Right lobe of liver (tissue), 6 donors: ENCODE results near the gene CRYGC. TPM values are rescaled to one million over a fixed set of nuclear protein-coding genes. Genes with fewer than 3 reads are reported as not detected.
"Not testable (repeated sequence)": the region's sequence is repeated elsewhere in the genome, so short reads cannot be mapped to it uniquely, and the experiment has no call there.

Experiments used
- ATAC-seq, 4 donors: fragments of 200-7000 bp; cut with Tn5 transposase; one replicate each; pipeline ENCODE4 v1.9.1; 2020; ENCODE audit warnings: mild to moderate bottlenecking in 4 of 4, moderate library complexity in 4 of 4
- DNase-seq, 3 donors: peaks; one replicate each; pipeline ENCODE4 v3.0.0-alpha.2; 2020
- H3K27ac ChIP-seq, 3 donors: fragments of 200-600 bp; one replicate each; pipeline ENCODE4 v1.8.0; 2022
- H3K27me3 ChIP-seq, 2 donors: fragments of 200-600 bp; one replicate each; pipeline ENCODE4 v1.8.0; 2022
- H3K36me3 ChIP-seq, 4 donors: fragments of 200-600 bp; sonication (generic) in 1 of 4; one replicate each; pipeline versions ENCODE4 v1.5.1 to v1.8.0; 2017 to 2022; ENCODE audit warnings: control low read depth in 1 of 4
- H3K4me1 ChIP-seq, 4 donors: fragments of 200-600 bp; sonication (generic) in 1 of 4; one replicate each; pipeline versions ENCODE4 v1.5.1 to v1.8.0; 2017 to 2022; ENCODE audit warnings: control low read depth in 1 of 4
- H3K4me3 ChIP-seq, 3 donors: fragments of 200-600 bp; one replicate each; pipeline ENCODE4 v1.8.0; 2022
- H3K9me3 ChIP-seq, 4 donors: fragments of 200-600 bp; sonication (generic) in 1 of 4; one replicate each; pipeline versions ENCODE4 v1.5.1 to v1.8.0; 2017 to 2022; ENCODE audit warnings: control low read depth in 1 of 4
- POLR2A ChIP-seq: fragments of 450-650 bp; IDR thresholded peaks from one replicate; pipeline ENCODE4 v1.6.1; 2017; ENCODE audit warnings: antibody characterized with exemption, mild to moderate bottlenecking
- WGBS: methylation state at CpG from one replicate; pipeline ENCODE4 v1.1.6; 2018; ENCODE audit warnings: low coverage, low lambda C conversion rate; ENCODE audit not compliant: insufficient coverage; ENCODE audit errors: missing lambda C conversion rate; 5-methylcytosine and 5-hydroxymethylcytosine counted together
- intact Hi-C, 2 donors: fragments of 100-400 bp; cut with DNase I; formaldehyde crosslinking; loops; one replicate each; pipeline versions ENCODE4 v1.11.2 to v1.14.1; 2022
- total RNA-seq, 6 experiments: library from RNA; depleted of rRNA in 2 of 6; stranded (reverse); fragments of >200 nt in 2 of 6; fragmentation: NEBNext Ultra II Directional in 3 of 6; extraction: Animal tissue kit (Norgen Biotek cat#: 25700) in 3 of 6; gene quantifications; one replicate each; pipeline versions ENCODE4 v1.1.0 to v1.2.4, GENCODE V29; 2016 to 2023
- TF ChIP-seq, protein P1 (sequence below), 4 donors: fragments of 200-600 bp in 3 of 4; fragments of 450-650 bp in 1 of 4; IDR thresholded peaks; one replicate each; pipeline versions ENCODE4 v1.5.1 to v1.8.0; 2016 to 2022; ENCODE audit warnings: antibody characterized with exemption in 4 of 4, mild to moderate bottlenecking in 2 of 4
- donor health status: DM: no; HTN: yes; CAD: no.
- donor health status: DM: no; HTN: no; CAD: no.
- donor health status: DM: no; HTN: no; CAD: no.
- donor health status: DM: no; HTN: yes; CAD: no.
- donor health status: DM: no; HTN: yes; CAD: no.

CRYGC gene
- total RNA-seq, 6 experiments from 2014 or later, result not detected

DNA sequence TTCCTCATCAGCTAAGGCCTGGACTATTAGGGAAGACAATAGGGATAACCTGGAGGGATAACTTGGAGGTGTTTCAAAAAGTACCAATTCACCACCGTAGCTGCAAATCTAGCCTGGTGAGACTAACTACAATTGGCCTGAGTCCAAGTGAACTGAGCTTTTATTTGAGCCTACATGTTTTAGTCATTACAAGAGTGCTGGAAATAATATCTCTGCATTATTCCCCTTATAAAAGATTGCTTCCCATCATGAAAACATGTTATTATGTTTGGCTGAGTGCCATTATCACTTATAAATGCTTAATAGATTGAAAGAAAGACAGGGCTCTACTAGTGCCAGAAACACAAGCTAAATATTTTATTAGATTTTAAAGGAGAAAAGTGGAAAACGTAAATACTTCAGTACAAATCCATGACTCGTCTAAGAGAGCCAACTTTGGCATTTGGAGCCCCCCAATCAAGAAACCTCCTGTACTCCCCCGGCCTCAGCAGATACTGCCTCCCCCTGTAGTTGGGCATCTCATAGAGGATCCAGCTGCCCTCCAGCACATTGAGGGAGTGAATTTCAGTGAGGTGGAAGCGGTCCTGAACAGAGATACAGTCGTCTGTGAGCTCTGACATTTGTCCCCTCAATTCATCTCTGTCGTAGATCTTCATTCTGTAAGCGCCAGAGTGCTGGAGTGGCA, 12.8 kb upstream of the CRYGC start:
- Histone ChIP-seq H3K27me3 (no peaks in the 10 kb centered on the region), H3K4me3 (no peak overlapping the region), H3K36me3 (no peaks in the 10 kb centered on the region), H3K27ac (no peak overlapping the region), H3K9me3 (no peaks in the 10 kb centered on the region), H3K4me1 (no peaks in the 10 kb centered on the region)
- no peak for DNase-seq
- intact Hi-C loops, result no loop called here
- TF ChIP-seq, protein P1, sequence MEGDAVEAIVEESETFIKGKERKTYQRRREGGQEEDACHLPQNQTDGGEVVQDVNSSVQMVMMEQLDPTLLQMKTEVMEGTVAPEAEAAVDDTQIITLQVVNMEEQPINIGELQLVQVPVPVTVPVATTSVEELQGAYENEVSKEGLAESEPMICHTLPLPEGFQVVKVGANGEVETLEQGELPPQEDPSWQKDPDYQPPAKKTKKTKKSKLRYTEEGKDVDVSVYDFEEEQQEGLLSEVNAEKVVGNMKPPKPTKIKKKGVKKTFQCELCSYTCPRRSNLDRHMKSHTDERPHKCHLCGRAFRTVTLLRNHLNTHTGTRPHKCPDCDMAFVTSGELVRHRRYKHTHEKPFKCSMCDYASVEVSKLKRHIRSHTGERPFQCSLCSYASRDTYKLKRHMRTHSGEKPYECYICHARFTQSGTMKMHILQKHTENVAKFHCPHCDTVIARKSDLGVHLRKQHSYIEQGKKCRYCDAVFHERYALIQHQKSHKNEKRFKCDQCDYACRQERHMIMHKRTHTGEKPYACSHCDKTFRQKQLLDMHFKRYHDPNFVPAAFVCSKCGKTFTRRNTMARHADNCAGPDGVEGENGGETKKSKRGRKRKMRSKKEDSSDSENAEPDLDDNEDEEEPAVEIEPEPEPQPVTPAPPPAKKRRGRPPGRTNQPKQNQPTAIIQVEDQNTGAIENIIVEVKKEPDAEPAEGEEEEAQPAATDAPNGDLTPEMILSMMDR (IDR thresholded peaks at IDR 0.05), result no peak
- no peak for TF ChIP-seq POLR2A
- 69% methylated on average over 8 of the region's 8 CpGs for WGBS
- ATAC-seq, result no peak

DNA sequence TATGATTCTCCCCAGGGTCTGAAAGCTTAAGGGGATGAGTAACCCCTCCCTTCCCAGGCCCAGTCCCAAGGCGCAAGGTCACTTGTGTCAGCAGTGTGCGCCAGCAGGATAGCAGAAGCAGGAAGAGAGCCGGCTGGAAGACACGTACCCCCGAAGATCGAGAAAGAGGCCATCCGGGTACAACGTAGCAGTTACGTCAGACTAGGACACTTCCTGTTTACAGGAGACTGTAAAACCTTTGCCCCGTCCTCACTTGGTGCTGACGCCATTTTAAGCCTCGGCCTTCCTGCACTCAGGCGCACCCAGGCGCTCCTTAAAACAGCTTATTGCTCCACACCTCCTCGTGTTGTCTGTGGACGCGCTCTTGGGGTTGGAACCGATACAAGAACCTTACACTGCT, 9.8 kb upstream of the CRYGC start:
- DNase-seq (no peak), ATAC-seq (no peak)
- no peaks in the 10 kb centered on the region for H3K36me3 ChIP-seq
- H3K4me3 ChIP-seq, result no peak overlapping the region
- H3K27ac ChIP-seq, result no peak overlapping the region
- intact Hi-C loops, result no loop called here
- 80% methylated on average over 8 of the region's 18 CpGs for WGBS
- no peaks in the 10 kb centered on the region for H3K27me3 ChIP-seq
- no peaks in the 10 kb centered on the region for H3K4me1 ChIP-seq
- no peaks in the 10 kb centered on the region for H3K9me3 ChIP-seq
- TF ChIP-seq POLR2A, result no peak
- TF ChIP-seq, protein P1 (IDR thresholded peaks at IDR 0.05), result no peak

DNA sequence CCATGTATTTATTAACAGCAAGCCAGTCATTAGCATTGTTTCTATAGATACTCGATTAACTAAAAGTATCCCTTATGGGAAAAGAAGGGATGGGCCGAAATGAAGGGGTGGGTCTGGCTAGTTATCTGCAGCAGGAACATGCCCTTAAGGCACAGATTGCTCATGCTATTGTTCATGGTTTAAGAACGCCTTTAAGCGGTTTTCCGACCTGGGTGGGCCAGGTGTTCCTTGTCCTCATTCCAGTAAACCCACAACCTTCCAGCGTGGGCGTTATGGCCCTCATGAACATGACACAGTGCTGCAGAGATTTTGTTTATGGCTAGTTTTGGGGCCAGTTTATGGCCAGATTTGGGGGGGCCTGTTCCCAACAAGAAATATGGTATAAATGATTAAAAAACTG, 8.7 kb upstream of the CRYGC start:
- intact Hi-C loops, result not testable (repeated sequence)

DNA sequence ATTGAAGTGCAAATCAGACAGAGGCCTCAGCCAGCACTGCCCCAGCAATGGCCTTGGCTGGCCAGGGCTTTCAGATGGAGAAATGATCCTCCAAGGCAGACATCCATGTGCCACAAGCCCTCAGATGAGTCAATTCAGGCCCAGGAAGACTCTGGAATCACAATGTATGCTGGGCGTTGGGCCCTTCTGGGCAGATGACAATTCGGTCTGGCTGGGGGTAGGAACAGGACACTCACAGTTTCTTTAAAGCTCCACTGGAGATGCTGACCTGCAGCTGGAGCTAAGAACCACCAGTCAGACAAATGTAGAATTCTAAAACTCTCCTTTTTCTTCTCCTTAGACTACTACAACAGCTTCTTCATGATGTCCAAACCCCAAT, 7.1 kb upstream of the CRYGC start:
- WGBS, result no CpG with 5 or more reads among the region's 2 CpGs
- Histone ChIP-seq H3K27me3 (no peaks in the 10 kb centered on the region), H3K4me3 (no peak overlapping the region), H3K4me1 (no peaks in the 10 kb centered on the region), H3K36me3 (no peaks in the 10 kb centered on the region), H3K9me3 (no peaks in the 10 kb centered on the region), H3K27ac (no peak overlapping the region)
- no peak for ATAC-seq
- intact Hi-C loops, result no loop called here
- no peak for DNase-seq
- TF ChIP-seq, protein P1 (IDR thresholded peaks at IDR 0.05), result no peak
- no peak for TF ChIP-seq POLR2A

More for the DNA sequence above, 8.7 kb upstream of the CRYGC start:
- H3K27me3 ChIP-seq, ATAC-seq, H3K36me3 ChIP-seq, H3K4me3 ChIP-seq, DNase-seq, H3K4me1 ChIP-seq, H3K27ac ChIP-seq, H3K9me3 ChIP-seq: not testable (repeated sequence)
- 95% methylated on average over 7 of the region's 7 CpGs for WGBS

DNA sequence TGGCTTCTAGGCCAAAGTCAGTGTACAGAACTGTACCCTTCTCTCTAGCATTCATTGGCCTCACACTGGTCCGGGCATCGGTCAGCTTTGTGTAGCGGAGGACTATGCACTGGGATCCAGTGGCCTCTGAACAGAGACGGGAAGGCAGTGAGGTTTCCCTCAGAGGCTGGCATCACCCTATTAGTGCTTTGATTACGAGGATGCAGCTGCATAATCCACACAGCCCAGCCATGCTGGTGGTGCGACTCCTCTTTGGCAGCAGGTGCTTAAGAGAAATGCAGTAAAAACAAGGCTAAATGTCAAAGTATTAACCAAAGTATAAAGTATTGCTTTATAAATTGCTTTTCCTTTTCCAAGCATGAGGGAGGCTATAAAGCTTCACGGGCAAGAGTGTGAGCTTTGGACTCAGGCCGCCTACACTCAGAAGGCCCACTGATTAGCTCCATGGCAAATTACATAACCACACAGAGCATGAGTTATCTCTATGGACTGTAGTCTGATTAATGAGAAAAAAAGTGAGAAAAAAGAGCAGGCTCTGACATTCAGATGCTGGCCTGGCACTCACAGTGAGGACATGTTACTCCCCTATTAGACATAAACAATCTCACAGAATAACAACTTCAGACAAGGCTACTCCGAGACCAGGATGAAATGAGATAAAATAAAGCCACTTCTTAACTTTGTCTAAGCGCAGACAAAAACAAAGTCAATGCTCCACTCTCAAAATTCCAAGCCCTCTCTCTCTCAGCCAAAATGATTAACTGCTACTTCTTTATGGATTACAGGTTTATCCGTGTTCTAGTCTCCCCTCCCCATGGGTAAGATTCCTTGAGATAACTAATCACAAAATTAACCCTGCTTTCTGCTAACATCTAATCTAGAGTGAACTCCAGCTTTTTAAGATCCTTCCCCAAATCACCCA, 6.4 kb upstream of the CRYGC start:
- peak in 1 of 3 donors; percentile 34 for DNase-seq
- Histone ChIP-seq H3K36me3 (no peaks in the 10 kb centered on the region), H3K27me3 (no peaks in the 10 kb centered on the region), H3K4me3 (no peak overlapping the region), H3K9me3 (no peaks in the 10 kb centered on the region), H3K27ac (no peak overlapping the region), H3K4me1 (no peaks in the 10 kb centered on the region)
- ATAC-seq, result peak; percentile 79 to 100 (median 95)
- 69% methylated on average over 8 of the region's 11 CpGs for WGBS
- intact Hi-C loops, result no loop called here
- no peak for TF ChIP-seq POLR2A
- TF ChIP-seq, protein P1 (IDR thresholded peaks at IDR 0.05), result no peak
